BLaER1 (cell line): ENCODE data around the gene RAB8B.
"Not testable (repeated sequence)": the region's sequence is repeated elsewhere in the genome, so short reads cannot be mapped to it uniquely, and the experiment has no call there.

Source experiments
- H3K27ac ChIP-seq: shearing (Covaris generic); formaldehyde crosslinking; 2 replicates; pipeline ENCODE4 v1.8.1; 2022
- H3K27me3 ChIP-seq: shearing (Covaris generic); formaldehyde crosslinking; 2 replicates; pipeline ENCODE4 v1.8.1; 2022
- H3K36me3 ChIP-seq: shearing (Covaris generic); formaldehyde crosslinking; 2 replicates; pipeline ENCODE4 v1.8.1; 2022
- H3K4me1 ChIP-seq: shearing (Covaris generic); formaldehyde crosslinking; 2 replicates; pipeline ENCODE4 v1.8.1; 2022
- H3K4me2 ChIP-seq: shearing (Covaris generic); formaldehyde crosslinking; 2 replicates; pipeline ENCODE4 v1.8.1; 2022
- H3K4me3 ChIP-seq: shearing (Covaris generic); formaldehyde crosslinking; 2 replicates; pipeline ENCODE4 v1.8.1; 2022
- H3K9ac ChIP-seq: shearing (Covaris generic); formaldehyde crosslinking; 2 replicates; pipeline ENCODE4 v1.8.1; 2022
- H3K9me3 ChIP-seq: shearing (Covaris generic); formaldehyde crosslinking; 2 replicates; pipeline ENCODE4 v1.8.1; 2022
- H4K20me1 ChIP-seq: shearing (Covaris generic); formaldehyde crosslinking; 2 replicates; pipeline ENCODE4 v1.8.1; 2022
- Cebpa-rat ChIP-seq: shearing (Covaris generic); IDR thresholded peaks from 2 replicates; pipeline ENCODE4 v1.8.1; 2022

Gene RAB8B

DNA sequence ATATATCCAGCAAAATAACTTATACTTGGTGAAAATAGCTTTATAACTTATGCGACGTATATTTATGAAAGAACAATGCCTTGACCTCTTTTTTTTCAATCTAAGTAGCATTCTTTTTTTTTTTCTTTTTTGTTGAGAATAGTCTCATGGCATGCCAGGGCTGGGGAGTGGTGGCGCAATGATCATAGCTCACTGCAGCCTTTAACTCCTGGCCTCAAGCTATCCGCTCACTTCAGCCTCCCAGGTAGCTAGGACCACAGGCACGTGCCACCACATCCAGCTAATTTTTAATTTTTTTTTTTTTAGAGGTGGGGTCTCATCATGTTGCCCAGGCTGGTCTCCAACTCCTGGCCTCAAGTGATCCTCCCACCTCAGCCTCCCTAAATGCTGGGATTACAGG lies 43.5 kb downstream of the RAB8B start:
- H4K20me1 ChIP-seq, result peaks cover under 1% of the 10 kb centered on the region; the same call in 1 of the 2 replicates
- no peak overlapping the region for H3K4me3 ChIP-seq
- no peak overlapping the region for H3K9ac ChIP-seq
- no peaks in the 10 kb centered on the region for H3K27me3 ChIP-seq
- no peak for TF ChIP-seq Cebpa-rat
- peak overlapping the region; percentile 70 for H3K4me2 ChIP-seq
- peaks cover 26% of the 10 kb centered on the region; the same call in 1 of the 2 replicates for H3K36me3 ChIP-seq
- peaks cover 41% of the 10 kb centered on the region for H3K4me1 ChIP-seq
- peak overlapping the region; percentile 32; the same call in 1 of the 2 replicates for H3K27ac ChIP-seq
- H3K9me3 ChIP-seq, result peaks cover 11% of the 10 kb centered on the region

DNA sequence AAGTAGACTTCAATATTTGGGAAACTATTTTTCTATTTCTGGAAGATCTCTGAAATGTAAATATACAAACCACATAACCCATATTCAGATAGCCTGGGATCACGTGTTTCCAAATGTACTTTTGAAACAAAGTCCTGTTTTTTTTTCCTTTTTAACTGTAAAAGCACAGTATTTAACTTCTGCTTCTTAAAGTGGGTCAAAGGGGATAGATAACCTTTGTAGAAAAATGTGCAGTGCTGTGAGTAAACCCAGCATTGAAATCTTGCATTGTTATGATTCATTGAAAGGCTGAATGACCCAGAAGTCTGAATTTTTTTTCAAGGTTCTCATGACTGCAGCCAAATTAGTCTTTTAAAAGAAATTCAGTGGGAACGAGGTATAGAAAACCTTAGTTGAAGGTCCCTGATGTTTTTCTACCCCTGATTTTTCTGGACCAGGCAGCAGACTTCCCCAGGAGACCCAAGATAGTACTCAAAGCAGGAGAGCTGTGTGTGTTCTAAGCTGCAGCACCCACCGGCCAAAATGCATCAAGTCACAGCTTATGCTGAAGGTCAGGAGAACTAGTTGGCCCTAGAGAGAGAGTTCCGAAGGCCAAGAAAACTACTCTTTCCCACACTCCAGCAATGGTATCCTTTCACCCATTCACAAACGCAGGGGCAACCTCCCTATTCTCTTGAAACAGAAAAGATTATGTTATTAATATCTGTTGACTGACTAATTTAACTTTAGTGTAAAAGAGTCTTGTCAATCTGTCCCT lies 44.4 kb downstream of the RAB8B start:
- Histone ChIP-seq H3K36me3 (peaks cover 22% of the 10 kb centered on the region; the same call in 1 of the 2 replicates), H3K27ac (peak overlapping the region; percentile 23; the same call in 1 of the 2 replicates), H3K27me3 (no peaks in the 10 kb centered on the region), H3K4me1 (peaks cover 50% of the 10 kb centered on the region), H3K4me3 (no peak overlapping the region), H3K4me2 (peak overlapping the region; percentile 70), H4K20me1 (peaks cover 9% of the 10 kb centered on the region; the same call in 1 of the 2 replicates), H3K9ac (no peak overlapping the region), H3K9me3 (peaks cover 11% of the 10 kb centered on the region)
- no peak for TF ChIP-seq Cebpa-rat

DNA sequence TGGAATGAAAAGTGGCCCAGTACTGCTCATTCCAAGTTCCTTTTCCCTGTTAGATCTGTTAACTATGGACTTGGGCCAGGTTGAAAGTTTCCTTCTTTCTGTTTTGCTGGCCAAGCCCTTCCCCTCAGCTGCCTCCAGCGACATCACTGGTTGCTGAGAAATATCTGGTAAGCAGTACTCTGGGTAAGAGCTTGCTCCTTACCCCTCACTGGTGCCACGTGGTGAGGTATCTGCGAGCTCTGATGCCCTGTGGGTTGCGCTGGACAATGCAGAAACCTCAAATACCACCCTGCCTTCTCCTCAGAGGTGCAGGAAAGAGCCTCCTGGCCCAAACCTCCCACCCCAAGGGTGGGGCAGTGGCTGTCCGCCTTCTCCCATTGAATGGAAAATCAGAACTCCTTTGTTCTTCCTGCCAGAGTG lies 45.1 kb downstream of the RAB8B start:
- H3K9ac ChIP-seq, result no peak overlapping the region
- peak overlapping the region; percentile 23; the same call in 1 of the 2 replicates for H3K27ac ChIP-seq

DNA sequence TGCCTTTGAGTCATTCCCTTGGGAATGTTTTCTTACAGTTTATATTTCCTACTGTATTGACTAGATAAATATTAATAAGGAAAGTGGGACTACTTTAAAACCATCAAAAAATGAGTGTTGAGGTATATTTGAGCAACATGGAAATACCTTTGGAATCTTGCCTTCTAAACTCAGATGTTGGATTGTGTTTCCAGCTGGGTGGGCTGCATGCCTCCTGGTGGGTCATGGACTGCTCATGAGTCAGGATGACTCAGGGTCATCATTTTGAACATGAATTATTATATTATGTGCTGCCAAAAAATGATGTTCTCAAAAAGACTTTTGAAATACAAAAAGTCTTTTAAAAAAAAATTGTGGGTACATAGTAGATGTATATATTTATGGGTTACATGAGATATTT lies 46.9 kb downstream of the RAB8B start:
- Histone ChIP-seq H3K9me3 (peaks cover 17% of the 10 kb centered on the region), H3K36me3 (peaks cover 31% of the 10 kb centered on the region), H3K4me1 (peaks cover 53% of the 10 kb centered on the region), H3K27me3 (no peaks in the 10 kb centered on the region), H3K4me2 (no peak overlapping the region), H3K27ac (no peak overlapping the region), H4K20me1 (peaks cover 29% of the 10 kb centered on the region; the same call in 1 of the 2 replicates), H3K4me3 (no peak overlapping the region), H3K9ac (no peak overlapping the region)
- TF ChIP-seq Cebpa-rat, result no peak

More for the DNA sequence above, 45.1 kb downstream of the RAB8B start:
- Histone ChIP-seq H3K4me2 (peak overlapping the region; percentile 70), H3K36me3 (peaks cover 16% of the 10 kb centered on the region; the same call in 1 of the 2 replicates), H4K20me1 (peaks cover 14% of the 10 kb centered on the region; the same call in 1 of the 2 replicates), H3K27me3 (no peaks in the 10 kb centered on the region), H3K4me3 (no peak overlapping the region), H3K4me1 (peaks cover 53% of the 10 kb centered on the region), H3K9me3 (peaks cover 11% of the 10 kb centered on the region)
- no peak for TF ChIP-seq Cebpa-rat

DNA sequence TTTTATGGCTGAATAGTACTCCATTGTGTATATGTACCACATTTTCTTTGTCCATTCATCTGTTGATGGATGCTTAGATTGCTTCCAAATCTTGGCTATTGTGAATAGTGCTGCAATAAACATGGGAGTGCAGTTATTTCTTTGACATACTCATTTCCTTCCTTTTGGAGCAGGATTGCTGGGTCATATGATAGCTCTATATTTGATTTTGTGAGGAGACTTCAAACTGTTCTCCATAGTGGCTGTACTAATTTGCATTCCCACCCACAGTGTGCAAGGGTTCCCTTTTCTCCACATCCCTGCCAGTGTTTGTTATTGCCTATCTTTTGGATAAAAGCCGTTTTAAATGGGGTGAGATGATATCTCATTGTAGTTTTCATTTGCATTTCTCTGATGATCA lies 47.7 kb downstream of the RAB8B start:
- Histone ChIP-seq H3K4me1 (peaks cover 45% of the 10 kb centered on the region), H3K9me3 (peaks cover 25% of the 10 kb centered on the region), H4K20me1 (peaks cover 29% of the 10 kb centered on the region; the same call in 1 of the 2 replicates), H3K36me3 (peaks cover 39% of the 10 kb centered on the region)
- H3K4me3 ChIP-seq, H3K4me2 ChIP-seq, H3K27me3 ChIP-seq, H3K27ac ChIP-seq, H3K9ac ChIP-seq: not testable (repeated sequence)

DNA sequence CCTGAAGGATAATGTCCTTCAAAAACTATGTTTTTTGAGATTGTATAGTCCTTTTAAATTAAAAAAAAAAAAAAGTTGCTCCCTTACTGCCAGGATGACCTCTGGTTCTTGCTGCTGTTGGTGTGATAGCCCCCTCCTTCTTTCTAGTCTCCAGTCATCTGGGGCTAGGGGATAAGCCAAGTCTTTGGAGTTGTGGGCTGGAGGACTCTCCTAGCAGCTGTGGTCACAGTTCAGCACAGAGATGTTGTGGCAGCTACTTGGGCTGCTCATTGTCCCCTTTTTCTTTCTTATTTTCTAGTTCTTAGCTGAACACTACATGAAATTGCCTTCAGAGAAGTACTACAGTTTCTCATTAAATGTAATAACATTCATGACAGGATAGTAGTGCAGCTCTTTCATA lies 48.8 kb downstream of the RAB8B start:
- peaks cover 29% of the 10 kb centered on the region; the same call in 1 of the 2 replicates for H4K20me1 ChIP-seq
- peak overlapping the region; percentile 63 for H3K4me2 ChIP-seq
- H3K27me3 ChIP-seq, result no peaks in the 10 kb centered on the region
- no peak for TF ChIP-seq Cebpa-rat
- H3K36me3 ChIP-seq, result peaks cover 50% of the 10 kb centered on the region
- no peak overlapping the region for H3K27ac ChIP-seq
- peaks cover 36% of the 10 kb centered on the region for H3K9me3 ChIP-seq
- no peak overlapping the region for H3K4me3 ChIP-seq
- H3K4me1 ChIP-seq, result peaks cover 36% of the 10 kb centered on the region
- H3K9ac ChIP-seq, result no peak overlapping the region

DNA sequence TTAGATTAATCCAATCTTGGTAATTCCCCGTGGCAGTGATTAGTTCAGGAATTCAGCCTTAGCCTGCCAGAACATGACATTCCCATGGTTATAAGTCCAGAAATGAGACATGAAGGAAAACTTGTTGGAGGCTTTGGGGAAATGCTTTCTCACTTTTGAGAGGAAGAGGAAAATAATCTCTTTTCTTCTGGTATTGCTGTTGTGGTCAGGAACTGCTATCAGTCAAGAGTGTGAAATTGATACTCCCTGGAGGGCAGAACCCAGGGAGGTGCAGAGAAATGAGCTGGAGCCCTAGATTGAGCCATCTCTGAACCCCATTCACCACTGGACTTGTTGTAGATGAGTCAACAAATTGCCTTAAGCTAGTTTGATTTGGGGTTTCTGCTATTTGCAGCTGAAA lies 49.4 kb downstream of the RAB8B start:
- Histone ChIP-seq H3K9ac (no peak overlapping the region), H4K20me1 (peaks cover 29% of the 10 kb centered on the region; the same call in 1 of the 2 replicates), H3K27me3 (no peaks in the 10 kb centered on the region), H3K9me3 (peaks cover 42% of the 10 kb centered on the region), H3K27ac (no peak overlapping the region), H3K4me2 (peak overlapping the region; percentile 63), H3K4me3 (no peak overlapping the region), H3K36me3 (peaks cover 56% of the 10 kb centered on the region), H3K4me1 (peaks cover 36% of the 10 kb centered on the region)
- no peak for TF ChIP-seq Cebpa-rat

DNA sequence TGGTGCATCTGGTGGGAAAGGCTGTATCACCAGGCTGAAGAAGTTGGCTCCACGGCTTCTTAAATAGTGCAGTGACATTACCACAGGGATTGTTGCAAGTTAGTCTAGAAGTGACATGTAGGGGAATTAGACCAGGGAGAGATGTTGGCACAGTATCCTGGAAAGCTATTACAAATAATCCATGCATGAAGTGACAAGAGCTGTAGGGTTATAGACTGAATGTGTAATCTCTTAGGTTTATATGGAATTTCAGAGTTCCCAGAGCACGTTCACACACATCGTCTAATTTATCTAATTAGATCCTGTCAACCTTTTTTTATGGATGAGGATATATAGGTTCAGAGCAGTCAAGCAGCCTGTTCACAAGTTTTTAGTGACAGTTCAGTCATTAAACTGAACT lies 50.7 kb downstream of the RAB8B start:
- Histone ChIP-seq H3K4me2 (no peak overlapping the region), H3K4me1 (peaks cover 26% of the 10 kb centered on the region), H3K9ac (no peak overlapping the region), H3K27ac (no peak overlapping the region), H3K9me3 (peaks cover 44% of the 10 kb centered on the region), H4K20me1 (peaks cover 29% of the 10 kb centered on the region; the same call in 1 of the 2 replicates), H3K27me3 (no peaks in the 10 kb centered on the region), H3K36me3 (peaks cover 59% of the 10 kb centered on the region), H3K4me3 (no peak overlapping the region)
- no peak for TF ChIP-seq Cebpa-rat

DNA sequence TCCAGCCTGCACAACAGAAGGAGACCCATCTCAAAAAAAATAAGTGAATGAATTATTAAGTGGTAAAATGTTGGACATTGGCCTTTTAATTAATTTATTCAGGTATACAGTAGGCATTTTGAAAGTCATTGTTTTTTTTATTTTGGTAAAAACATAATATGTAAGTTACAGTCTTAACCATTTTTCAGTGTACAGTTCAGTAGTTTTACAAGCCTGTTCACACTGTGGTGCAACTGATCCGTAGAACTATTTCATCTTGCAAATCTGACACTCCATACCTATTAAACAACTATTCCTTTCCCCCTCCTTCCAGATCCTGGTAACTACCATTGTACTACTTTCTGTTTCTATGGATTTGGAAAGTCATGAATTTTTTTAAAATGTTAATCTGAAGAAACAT lies 51.9 kb downstream of the RAB8B start:
- TF ChIP-seq Cebpa-rat, result no peak
- Histone ChIP-seq H4K20me1 (peaks cover 29% of the 10 kb centered on the region; the same call in 1 of the 2 replicates), H3K27ac (no peak overlapping the region), H3K9me3 (peaks cover 44% of the 10 kb centered on the region), H3K36me3 (peaks cover 71% of the 10 kb centered on the region), H3K9ac (no peak overlapping the region), H3K4me3 (no peak overlapping the region), H3K4me1 (peaks cover 26% of the 10 kb centered on the region), H3K27me3 (no peaks in the 10 kb centered on the region), H3K4me2 (no peak overlapping the region)

DNA sequence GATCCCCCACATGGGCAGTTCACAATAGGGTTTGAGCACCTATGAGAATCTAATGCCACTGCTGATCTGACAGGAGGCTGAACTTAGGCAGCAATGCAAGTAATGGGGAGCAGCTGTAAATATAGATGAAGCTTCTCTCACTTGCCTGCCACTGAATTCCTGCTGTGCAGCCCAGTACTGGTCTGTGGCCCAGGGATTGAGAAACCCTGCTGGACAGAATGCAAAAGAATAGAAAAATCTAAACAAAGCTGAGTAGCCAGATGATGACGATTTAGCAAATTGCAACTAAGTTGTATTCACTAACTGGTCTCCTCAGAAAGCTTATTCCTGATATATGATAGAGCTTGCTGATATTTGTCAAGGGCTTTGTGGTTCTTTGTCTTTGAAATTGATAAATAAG lies 53.7 kb downstream of the RAB8B start:
- no peak for TF ChIP-seq Cebpa-rat
- Histone ChIP-seq H3K4me3 (no peak overlapping the region), H4K20me1 (peaks cover 27% of the 10 kb centered on the region; the same call in 1 of the 2 replicates), H3K27me3 (no peaks in the 10 kb centered on the region), H3K9ac (no peak overlapping the region), H3K4me2 (no peak overlapping the region), H3K36me3 (peaks cover 82% of the 10 kb centered on the region), H3K27ac (no peak overlapping the region), H3K9me3 (peaks cover 33% of the 10 kb centered on the region), H3K4me1 (peaks cover 19% of the 10 kb centered on the region)
